K562 (cell line): ENCODE data around the gene GEMIN8. TPM values are rescaled to one million over a fixed set of nuclear protein-coding genes. Genes with fewer than 3 reads are reported as not detected.

ENCODE experiments used
- ATAC-seq: fragments of 200-7000 bp; cut with Tn5 transposase; 3 replicates; pipeline ENCODE4 v1.9.1; 2020; ENCODE audit warnings: moderate library complexity
- BruUV-seq: library from RNA; stranded (reverse); fragments of 400-500 nt; replicated peaks from 2 replicates; lab custom pipeline; 2021; lab: Mats Ljungman, UMichigan
- CTCF ChIA-PET: fragments of 300-600 bp; formaldehyde crosslinking; extraction: SDS; loops from one replicate; lab custom pipeline; 2021; ENCODE audit warnings: low intra/inter-chr PET ratio; lab: Yijun Ruan, JAX
- POLR2A ChIA-PET: fragments of 300-600, 350-650 bp; sonication (Branson Sonifier 250); formaldehyde crosslinking; extraction: SDS; loops from one replicate; lab custom pipeline; 2021; ENCODE audit warnings: antibody characterized with exemption, inconsistent platforms; lab: Yijun Ruan, JAX
- DNase-seq, 4 experiments: peaks; one replicate each; pipeline versions ENCODE4 v3.0.0 to v3.0.0-alpha.2; 2011 to 2018; ENCODE audit warnings: low spot score in 3 of 4, mixed read lengths in 3 of 4; ENCODE audit errors: extremely low read depth in 1 of 4
- FAIRE-seq: peaks from 2 replicates; lab custom pipeline; 2011; peaks lifted over from hg19 to GRCh38; lab: Jason Lieb, UNC
- H2AFZ ChIP-seq: 2 replicates; pipeline ENCODE4 v1.6.0; 2011; ENCODE audit warnings: low read depth, low read length, control low read depth, inconsistent platforms
- H3K27ac ChIP-seq: fragments of 200-600 bp; 3 replicates; pipeline ENCODE4 v1.8.0; 2011; ENCODE audit warnings: low read depth, mild to moderate bottlenecking, control low read depth, inconsistent platforms, low read length, moderate library complexity, mixed read lengths; ENCODE audit errors: extremely low read depth
- H3K27me3 ChIP-seq, 2 experiments: fragments of 300-600 bp in 1 of 2; 2 replicates in 1 of 2; 3 replicates in 1 of 2; pipeline versions ENCODE4 v1.6.0 to v1.8.0; 2011; ENCODE audit warnings: inconsistent platforms in 2 of 2, low read length in 2 of 2, mild to moderate bottlenecking in 1 of 2, mixed read lengths in 1 of 2, moderate library complexity in 1 of 2; ENCODE audit not compliant: control insufficient read depth in 2 of 2, insufficient read depth in 2 of 2
- H3K36me3 ChIP-seq: fragments of 300-600 bp; 3 replicates; pipeline ENCODE4 v1.8.0; 2011; ENCODE audit warnings: mild to moderate bottlenecking, low read length, inconsistent platforms; ENCODE audit not compliant: control insufficient read depth, insufficient read depth
- H3K4me1 ChIP-seq, 2 experiments: fragments of 200-600 bp in 1 of 2; replicated peaks in 1 of 2; 2 replicates in 1 of 2; 3 replicates in 1 of 2; pipeline versions ENCODE4 v1.5.1 to v1.8.0; 2011; ENCODE audit warnings: inconsistent platforms in 2 of 2, low read length in 2 of 2, mild to moderate bottlenecking in 1 of 2, mixed read lengths in 1 of 2, moderate library complexity in 1 of 2; ENCODE audit not compliant: control insufficient read depth in 2 of 2, insufficient read depth in 2 of 2
- H3K4me2 ChIP-seq: 2 replicates; pipeline ENCODE4 v1.6.1; 2011; ENCODE audit warnings: low read length, control low read depth, inconsistent platforms, mixed read lengths; ENCODE audit not compliant: insufficient read depth
- H3K4me3 ChIP-seq: fragments of 200-600 bp; sonication (generic), shearing (Covaris generic); 2 replicates; pipeline ENCODE4 v1.5.1; 2016; ENCODE audit warnings: control low read depth, inconsistent platforms
- H3K79me2 ChIP-seq: fragments of 200-600 bp; 3 replicates; pipeline ENCODE4 v1.8.0; 2011; ENCODE audit warnings: low read length, inconsistent platforms; ENCODE audit not compliant: control insufficient read depth, insufficient read depth
- H3K9ac ChIP-seq, 2 experiments: 2 replicates each; pipeline versions ENCODE4 v1.6.0 to v1.6.1; 2011; ENCODE audit warnings: low read depth in 2 of 2, low read length in 2 of 2, control low read depth in 1 of 2, inconsistent platforms in 1 of 2, mild to moderate bottlenecking in 1 of 2, mixed read lengths in 1 of 2; ENCODE audit not compliant: insufficient read depth in 1 of 2
- H3K9me1 ChIP-seq: one replicate; pipeline ENCODE4 v1.6.0; 2011; ENCODE audit warnings: inconsistent platforms, mild to moderate bottlenecking, low read length, moderate library complexity; ENCODE audit not compliant: control insufficient read depth, insufficient read depth
- H3K9me3 ChIP-seq: replicated peaks from 2 replicates; pipeline ENCODE4 v1.5.1; 2011; ENCODE audit warnings: low read depth, low read length, inconsistent platforms; ENCODE audit not compliant: control insufficient read depth, insufficient read depth
- H4K20me1 ChIP-seq: replicated peaks from 2 replicates; pipeline ENCODE4 v1.6.1; 2011; ENCODE audit warnings: low read length, inconsistent platforms, mixed read lengths; ENCODE audit not compliant: control insufficient read depth, insufficient read depth
- ARHGAP35 ChIP-seq: fragments of 450-650 bp; IDR thresholded peaks from 2 replicates; pipeline ENCODE4 v1.6.1; 2018; ENCODE audit not compliant: partially characterized antibody
- ZKSCAN8 ChIP-seq: fragments of 200-800 bp; sonication (Bioruptor generic); IDR thresholded peaks from 2 replicates; pipeline ENCODE4 v1.6.1; 2016; ENCODE audit warnings: missing genetic modification characterization, missing compliant biosample characterization
- ZNF140 ChIP-seq: fragments of 250-450 bp; sonication (Bioruptor Pico); IDR thresholded peaks from 2 replicates; pipeline ENCODE4 v1.8.0; 2021; ENCODE audit warnings: moderate library complexity, mild to moderate bottlenecking, inconsistent platforms
- WGBS: fragments of 100-300 bp; shearing (Covaris generic); methylation state at CpG from one replicate; pipeline ENCODE4 v1.1.6; 2016; ENCODE audit warnings: low coverage, mixed read lengths; ENCODE audit not compliant: insufficient coverage; ENCODE audit errors: missing lambda C conversion rate; 5-methylcytosine and 5-hydroxymethylcytosine counted together
- in situ Hi-C: fragments of 300-500 bp; cut with MboI; formaldehyde crosslinking; loops from 4 replicates; pipeline ENCODE4 v1.15.0; 2018; ENCODE audit warnings: inconsistent platforms, mixed read lengths
- intact Hi-C: fragments of 100-400 bp; cut with micrococcal nuclease; formaldehyde crosslinking; loops from 2 replicates; pipeline ENCODE4 v1.14.2; 2022
- polyA plus RNA-seq, 8 experiments: library from polyadenylated mRNA; depleted of rRNA in 4 of 8; stranded (reverse) in 5 of 8; unstranded in 3 of 8; fragments of >200 nt; fragmentation: Nextera tagmentation in 2 of 8; fragmentation: Illumina TruSeq in 1 of 8; extraction: Ambion mirVana in 2 of 8; extraction: Trizol in 1 of 8; gene quantifications; 2 replicates each; pipeline versions ENCODE4 v1.2.1 to v1.2.3, GENCODE V29; 2011 to 2014; ENCODE audit warnings: inconsistent platforms in 1 of 8, missing spikeins in 1 of 8
- total RNA-seq, 7 experiments: library from RNA; depleted of rRNA in 6 of 7; stranded (reverse); fragments of >200 nt in 6 of 7; fragmentation: Illumina TruSeq in 2 of 7; extraction: Trizol in 2 of 7; gene quantifications; 2 replicates each; pipeline versions ENCODE4 v1.2.1 to v1.2.3, GENCODE V29; 2011 to 2021; ENCODE audit warnings: low replicate concordance in 1 of 7
- TF ChIP-seq, protein P1 (sequence below): fragments of 450-650 bp; IDR thresholded peaks from 2 replicates; pipeline ENCODE4 v1.6.1; 2016; ENCODE audit warnings: mild to moderate bottlenecking, moderate library complexity

Gene GEMIN8
- total and polyA plus RNA-seq, 9 of the 15 experiments (the other 6 are each of a cell fraction or from before 2014, with no cell fraction given), result 10.9 to 29.1 (median 16.9) TPM

- no peaks in the 10 kb centered on the region for H3K4me1 ChIP-seq
- DNase-seq (no peak), ATAC-seq (no peak), FAIRE-seq (no peak)
- no peak overlapping the region for H3K9ac ChIP-seq
- BruUV-seq, result no TSS peak
- 7% methylated on average over 1 of the region's 1 CpG for WGBS
- H3K9me3 ChIP-seq, result no peaks in the 10 kb centered on the region
- in situ Hi-C loops, result no loop called here
- H2AFZ ChIP-seq, result no peak overlapping the region
- no peaks in the 10 kb centered on the region for H4K20me1 ChIP-seq
- no peak overlapping the region for H3K4me2 ChIP-seq
- no peaks in the 10 kb centered on the region for H3K36me3 ChIP-seq
- intact Hi-C loops, result loop anchor here (5.0 kb wide), 1 partner anchor 477 kb away; the partner anchor contains the start of gene GLRA2
- no peaks in the 10 kb centered on the region for H3K79me2 ChIP-seq
- CTCF ChIA-PET, result no interaction called here
- POLR2A ChIA-PET, result no interaction called here
- H3K27ac ChIP-seq, result no peak overlapping the region
- H3K4me3 ChIP-seq, result no peak overlapping the region
- no peaks in the 10 kb centered on the region; a peak in 1 of 5 replicates for H3K27me3 ChIP-seq
- no peaks in the 10 kb centered on the region for H3K9me1 ChIP-seq
- TF ChIP-seq, protein P1, sequence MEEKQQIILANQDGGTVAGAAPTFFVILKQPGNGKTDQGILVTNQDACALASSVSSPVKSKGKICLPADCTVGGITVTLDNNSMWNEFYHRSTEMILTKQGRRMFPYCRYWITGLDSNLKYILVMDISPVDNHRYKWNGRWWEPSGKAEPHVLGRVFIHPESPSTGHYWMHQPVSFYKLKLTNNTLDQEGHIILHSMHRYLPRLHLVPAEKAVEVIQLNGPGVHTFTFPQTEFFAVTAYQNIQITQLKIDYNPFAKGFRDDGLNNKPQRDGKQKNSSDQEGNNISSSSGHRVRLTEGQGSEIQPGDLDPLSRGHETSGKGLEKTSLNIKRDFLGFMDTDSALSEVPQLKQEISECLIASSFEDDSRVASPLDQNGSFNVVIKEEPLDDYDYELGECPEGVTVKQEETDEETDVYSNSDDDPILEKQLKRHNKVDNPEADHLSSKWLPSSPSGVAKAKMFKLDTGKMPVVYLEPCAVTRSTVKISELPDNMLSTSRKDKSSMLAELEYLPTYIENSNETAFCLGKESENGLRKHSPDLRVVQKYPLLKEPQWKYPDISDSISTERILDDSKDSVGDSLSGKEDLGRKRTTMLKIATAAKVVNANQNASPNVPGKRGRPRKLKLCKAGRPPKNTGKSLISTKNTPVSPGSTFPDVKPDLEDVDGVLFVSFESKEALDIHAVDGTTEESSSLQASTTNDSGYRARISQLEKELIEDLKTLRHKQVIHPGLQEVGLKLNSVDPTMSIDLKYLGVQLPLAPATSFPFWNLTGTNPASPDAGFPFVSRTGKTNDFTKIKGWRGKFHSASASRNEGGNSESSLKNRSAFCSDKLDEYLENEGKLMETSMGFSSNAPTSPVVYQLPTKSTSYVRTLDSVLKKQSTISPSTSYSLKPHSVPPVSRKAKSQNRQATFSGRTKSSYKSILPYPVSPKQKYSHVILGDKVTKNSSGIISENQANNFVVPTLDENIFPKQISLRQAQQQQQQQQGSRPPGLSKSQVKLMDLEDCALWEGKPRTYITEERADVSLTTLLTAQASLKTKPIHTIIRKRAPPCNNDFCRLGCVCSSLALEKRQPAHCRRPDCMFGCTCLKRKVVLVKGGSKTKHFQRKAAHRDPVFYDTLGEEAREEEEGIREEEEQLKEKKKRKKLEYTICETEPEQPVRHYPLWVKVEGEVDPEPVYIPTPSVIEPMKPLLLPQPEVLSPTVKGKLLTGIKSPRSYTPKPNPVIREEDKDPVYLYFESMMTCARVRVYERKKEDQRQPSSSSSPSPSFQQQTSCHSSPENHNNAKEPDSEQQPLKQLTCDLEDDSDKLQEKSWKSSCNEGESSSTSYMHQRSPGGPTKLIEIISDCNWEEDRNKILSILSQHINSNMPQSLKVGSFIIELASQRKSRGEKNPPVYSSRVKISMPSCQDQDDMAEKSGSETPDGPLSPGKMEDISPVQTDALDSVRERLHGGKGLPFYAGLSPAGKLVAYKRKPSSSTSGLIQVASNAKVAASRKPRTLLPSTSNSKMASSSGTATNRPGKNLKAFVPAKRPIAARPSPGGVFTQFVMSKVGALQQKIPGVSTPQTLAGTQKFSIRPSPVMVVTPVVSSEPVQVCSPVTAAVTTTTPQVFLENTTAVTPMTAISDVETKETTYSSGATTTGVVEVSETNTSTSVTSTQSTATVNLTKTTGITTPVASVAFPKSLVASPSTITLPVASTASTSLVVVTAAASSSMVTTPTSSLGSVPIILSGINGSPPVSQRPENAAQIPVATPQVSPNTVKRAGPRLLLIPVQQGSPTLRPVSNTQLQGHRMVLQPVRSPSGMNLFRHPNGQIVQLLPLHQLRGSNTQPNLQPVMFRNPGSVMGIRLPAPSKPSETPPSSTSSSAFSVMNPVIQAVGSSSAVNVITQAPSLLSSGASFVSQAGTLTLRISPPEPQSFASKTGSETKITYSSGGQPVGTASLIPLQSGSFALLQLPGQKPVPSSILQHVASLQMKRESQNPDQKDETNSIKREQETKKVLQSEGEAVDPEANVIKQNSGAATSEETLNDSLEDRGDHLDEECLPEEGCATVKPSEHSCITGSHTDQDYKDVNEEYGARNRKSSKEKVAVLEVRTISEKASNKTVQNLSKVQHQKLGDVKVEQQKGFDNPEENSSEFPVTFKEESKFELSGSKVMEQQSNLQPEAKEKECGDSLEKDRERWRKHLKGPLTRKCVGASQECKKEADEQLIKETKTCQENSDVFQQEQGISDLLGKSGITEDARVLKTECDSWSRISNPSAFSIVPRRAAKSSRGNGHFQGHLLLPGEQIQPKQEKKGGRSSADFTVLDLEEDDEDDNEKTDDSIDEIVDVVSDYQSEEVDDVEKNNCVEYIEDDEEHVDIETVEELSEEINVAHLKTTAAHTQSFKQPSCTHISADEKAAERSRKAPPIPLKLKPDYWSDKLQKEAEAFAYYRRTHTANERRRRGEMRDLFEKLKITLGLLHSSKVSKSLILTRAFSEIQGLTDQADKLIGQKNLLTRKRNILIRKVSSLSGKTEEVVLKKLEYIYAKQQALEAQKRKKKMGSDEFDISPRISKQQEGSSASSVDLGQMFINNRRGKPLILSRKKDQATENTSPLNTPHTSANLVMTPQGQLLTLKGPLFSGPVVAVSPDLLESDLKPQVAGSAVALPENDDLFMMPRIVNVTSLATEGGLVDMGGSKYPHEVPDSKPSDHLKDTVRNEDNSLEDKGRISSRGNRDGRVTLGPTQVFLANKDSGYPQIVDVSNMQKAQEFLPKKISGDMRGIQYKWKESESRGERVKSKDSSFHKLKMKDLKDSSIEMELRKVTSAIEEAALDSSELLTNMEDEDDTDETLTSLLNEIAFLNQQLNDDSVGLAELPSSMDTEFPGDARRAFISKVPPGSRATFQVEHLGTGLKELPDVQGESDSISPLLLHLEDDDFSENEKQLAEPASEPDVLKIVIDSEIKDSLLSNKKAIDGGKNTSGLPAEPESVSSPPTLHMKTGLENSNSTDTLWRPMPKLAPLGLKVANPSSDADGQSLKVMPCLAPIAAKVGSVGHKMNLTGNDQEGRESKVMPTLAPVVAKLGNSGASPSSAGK, result no peak
- TF ChIP-seq ZNF140 (CRISPR knock-in tag) (no peak), ZKSCAN8 (CRISPR knock-in tag) (no peak), ARHGAP35 (no peak)
Measured at GRCh38 chrX:14050709-14051108, 21.0 kb upstream of the GEMIN8 start.
